ENCODE results near the gene ENOSF1. TPM values are rescaled to one million over a fixed set of nuclear protein-coding genes. Genes with fewer than 3 reads are reported as not detected.

The ENOSF1 gene
- polyA plus RNA-seq, 1 of the 3 experiments (the other 2 are of a cell fraction): 23.3 TPM

DNA sequence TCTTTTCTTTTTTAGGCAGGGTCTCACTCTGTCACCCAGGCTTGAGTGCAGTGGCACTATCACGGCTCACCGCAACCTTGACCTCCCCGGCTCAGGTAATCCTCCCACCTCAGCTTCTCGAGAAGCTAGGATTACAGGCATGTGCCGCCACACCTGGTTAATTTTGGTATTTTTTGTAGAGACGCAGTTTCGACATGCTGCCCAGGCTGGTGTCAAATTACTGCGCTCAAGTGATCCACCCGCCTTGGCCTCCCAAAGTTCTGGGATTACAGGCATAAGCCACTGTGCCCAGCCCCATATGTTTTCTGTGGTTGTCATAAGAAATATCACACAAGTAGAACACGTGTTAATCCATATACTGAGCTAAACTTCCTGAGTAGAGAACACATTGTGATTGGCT is 14.6 kb downstream of the ENOSF1 start:
- Histone ChIP-seq H3K4me3 (ENCODE audit: low read depth in 2 of 2, low read length in 1 of 2) (no peak overlapping the region), H3K9me3 (no peaks in the 10 kb centered on the region), H3K9me2 (no peaks in the 10 kb centered on the region), H3K36me3 (replicated peaks in 1 of 2; ENCODE audit: control insufficient read depth in 1 of 2, insufficient read depth in 2 of 2, low read length in 1 of 2) (peaks cover 0 to 5% of the 10 kb centered on the region in 2 experiments), H2AFZ (ENCODE audit: low read depth) (no peak overlapping the region), H3K4me2 (no peak overlapping the region), H3K27ac (ENCODE audit: low read depth in 2 of 2, low read length in 1 of 2) (no peak overlapping the region), H3K79me2 (ENCODE audit: insufficient read depth) (no peaks in the 10 kb centered on the region), H3K9ac (no peak overlapping the region), H3F3A (replicated peaks; ENCODE audit: insufficient read depth) (no peaks in the 10 kb centered on the region), H3K27me3 (ENCODE audit: insufficient read depth) (no peaks in the 10 kb centered on the region), H3K4me1 (ENCODE audit: control insufficient read depth in 1 of 2, insufficient read depth in 2 of 2, low read depth in 1 of 2, low read length in 1 of 2) (peaks cover 0 to under 1% of the 10 kb centered on the region in 2 experiments; a peak in 2 of 4 replicates), H4K20me1 (ENCODE audit: insufficient read depth) (no peaks in the 10 kb centered on the region)
- ChIA-PET POLR2A (no interaction called here), CTCF (interaction anchor here (0.8 kb wide), 1 partner anchor 133 kb away, joined by 3 read pairs; no protein-coding TSS in a partner anchor)
- TF ChIP-seq, protein P1, sequence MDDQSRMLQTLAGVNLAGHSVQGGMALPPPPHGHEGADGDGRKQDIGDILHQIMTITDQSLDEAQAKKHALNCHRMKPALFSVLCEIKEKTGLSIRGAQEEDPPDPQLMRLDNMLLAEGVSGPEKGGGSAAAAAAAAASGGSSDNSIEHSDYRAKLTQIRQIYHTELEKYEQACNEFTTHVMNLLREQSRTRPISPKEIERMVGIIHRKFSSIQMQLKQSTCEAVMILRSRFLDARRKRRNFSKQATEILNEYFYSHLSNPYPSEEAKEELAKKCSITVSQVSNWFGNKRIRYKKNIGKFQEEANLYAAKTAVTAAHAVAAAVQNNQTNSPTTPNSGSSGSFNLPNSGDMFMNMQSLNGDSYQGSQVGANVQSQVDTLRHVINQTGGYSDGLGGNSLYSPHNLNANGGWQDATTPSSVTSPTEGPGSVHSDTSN (IDR thresholded peaks at IDR 0.05): no peak
- TF ChIP-seq, protein P2, sequence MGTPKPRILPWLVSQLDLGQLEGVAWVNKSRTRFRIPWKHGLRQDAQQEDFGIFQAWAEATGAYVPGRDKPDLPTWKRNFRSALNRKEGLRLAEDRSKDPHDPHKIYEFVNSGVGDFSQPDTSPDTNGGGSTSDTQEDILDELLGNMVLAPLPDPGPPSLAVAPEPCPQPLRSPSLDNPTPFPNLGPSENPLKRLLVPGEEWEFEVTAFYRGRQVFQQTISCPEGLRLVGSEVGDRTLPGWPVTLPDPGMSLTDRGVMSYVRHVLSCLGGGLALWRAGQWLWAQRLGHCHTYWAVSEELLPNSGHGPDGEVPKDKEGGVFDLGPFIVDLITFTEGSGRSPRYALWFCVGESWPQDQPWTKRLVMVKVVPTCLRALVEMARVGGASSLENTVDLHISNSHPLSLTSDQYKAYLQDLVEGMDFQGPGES (IDR thresholded peaks at IDR 0.05; ENCODE audit: low read depth, low read length): no peak
- TF ChIP-seq RCOR1 (IDR thresholded peaks at IDR 0.05; ENCODE audit: low read length) (no peak), YY1 (IDR thresholded peaks at IDR 0.05; ENCODE audit: low read depth) (no peak), NFIC (IDR thresholded peaks at IDR 0.05; ENCODE audit: borderline replicate concordance) (no peak), CHD2 (IDR thresholded peaks at IDR 0.05; ENCODE audit: low read length, partially characterized antibody) (no peak), FOXM1 (IDR thresholded peaks at IDR 0.05; ENCODE audit: low read depth) (no peak), FOSL2 (IDR thresholded peaks at IDR 0.05; ENCODE audit: borderline replicate concordance, low read depth) (no peak), EP300 (IDR thresholded peaks at IDR 0.05; ENCODE audit: borderline replicate concordance in 1 of 2, low read depth in 1 of 2, low read length in 1 of 2) (no peak), GATA2 (CRISPR knock-in tag; IDR thresholded peaks at IDR 0.05) (no peak), EZH2phosphoT487 (IDR thresholded peaks at IDR 0.05; ENCODE audit: borderline replicate concordance, low read depth) (no peak), RFX5 (IDR thresholded peaks at IDR 0.05; ENCODE audit: low read length) (no peak)
- TF ChIP-seq, protein P3, sequence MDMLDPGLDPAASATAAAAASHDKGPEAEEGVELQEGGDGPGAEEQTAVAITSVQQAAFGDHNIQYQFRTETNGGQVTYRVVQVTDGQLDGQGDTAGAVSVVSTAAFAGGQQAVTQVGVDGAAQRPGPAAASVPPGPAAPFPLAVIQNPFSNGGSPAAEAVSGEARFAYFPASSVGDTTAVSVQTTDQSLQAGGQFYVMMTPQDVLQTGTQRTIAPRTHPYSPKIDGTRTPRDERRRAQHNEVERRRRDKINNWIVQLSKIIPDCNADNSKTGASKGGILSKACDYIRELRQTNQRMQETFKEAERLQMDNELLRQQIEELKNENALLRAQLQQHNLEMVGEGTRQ (IDR thresholded peaks at IDR 0.05; ENCODE audit: borderline replicate concordance, low read depth, low read length): no peak
- TF ChIP-seq, protein P4, sequence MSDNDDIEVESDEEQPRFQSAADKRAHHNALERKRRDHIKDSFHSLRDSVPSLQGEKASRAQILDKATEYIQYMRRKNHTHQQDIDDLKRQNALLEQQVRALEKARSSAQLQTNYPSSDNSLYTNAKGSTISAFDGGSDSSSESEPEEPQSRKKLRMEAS (IDR thresholded peaks at IDR 0.05; ENCODE audit: low read depth): no peak
- TF ChIP-seq, protein P5, sequence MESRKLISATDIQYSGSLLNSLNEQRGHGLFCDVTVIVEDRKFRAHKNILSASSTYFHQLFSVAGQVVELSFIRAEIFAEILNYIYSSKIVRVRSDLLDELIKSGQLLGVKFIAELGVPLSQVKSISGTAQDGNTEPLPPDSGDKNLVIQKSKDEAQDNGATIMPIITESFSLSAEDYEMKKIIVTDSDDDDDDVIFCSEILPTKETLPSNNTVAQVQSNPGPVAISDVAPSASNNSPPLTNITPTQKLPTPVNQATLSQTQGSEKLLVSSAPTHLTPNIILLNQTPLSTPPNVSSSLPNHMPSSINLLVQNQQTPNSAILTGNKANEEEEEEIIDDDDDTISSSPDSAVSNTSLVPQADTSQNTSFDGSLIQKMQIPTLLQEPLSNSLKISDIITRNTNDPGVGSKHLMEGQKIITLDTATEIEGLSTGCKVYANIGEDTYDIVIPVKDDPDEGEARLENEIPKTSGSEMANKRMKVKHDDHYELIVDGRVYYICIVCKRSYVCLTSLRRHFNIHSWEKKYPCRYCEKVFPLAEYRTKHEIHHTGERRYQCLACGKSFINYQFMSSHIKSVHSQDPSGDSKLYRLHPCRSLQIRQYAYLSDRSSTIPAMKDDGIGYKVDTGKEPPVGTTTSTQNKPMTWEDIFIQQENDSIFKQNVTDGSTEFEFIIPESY (IDR thresholded peaks at IDR 0.05; ENCODE audit: borderline replicate concordance, low read depth): no peak
- DNase-seq: no peak
- WGBS (ENCODE audit: low lambda C conversion rate): 87% methylated on average over 10 of the region's 10 CpGs

Measured in SK-N-SH (cell line).